HCT116 (cell line): Measurements from ENCODE around the gene BPTF. TPM values are rescaled to one million over a fixed set of nuclear protein-coding genes. Genes with fewer than 3 reads are reported as not detected.

Experiments
- ATAC-seq: fragments of 200-7000 bp; cut with Tn5 transposase; 2 replicates; pipeline ENCODE4 v1.9.1; 2020; ENCODE audit warnings: mild to moderate bottlenecking, moderate library complexity
- BruUV-seq: library from RNA; stranded (reverse); fragments of 400-500 nt; replicated peaks from 2 replicates; lab custom pipeline; 2021; lab: Mats Ljungman, UMichigan
- CTCF ChIA-PET: fragments of 300-600 bp; sonication (Branson Sonifier 250); formaldehyde crosslinking; loops from one replicate; lab custom pipeline; 2021; ENCODE audit warnings: antibody characterized with exemption; lab: Charles Lee
- POLR2A ChIA-PET: fragments of 300-600, 350-600 bp; sonication (Branson Sonifier 250); formaldehyde crosslinking; loops from one replicate; lab custom pipeline; 2021; ENCODE audit warnings: antibody characterized with exemption; lab: Charles Lee
- RAD21 ChIA-PET, 2 experiments: fragments of 300-600 bp; sonication (Branson Sonifier 250); formaldehyde crosslinking; loops; one replicate each; lab custom pipeline; 2023; ENCODE audit warnings: low total read pairs in 2 of 2; ENCODE audit not compliant: uncharacterized antibody in 2 of 2, unreplicated experiment in 2 of 2, low non-redundant PET in 1 of 2; lab: Charles Lee
- DNase-seq: peaks from one replicate; pipeline ENCODE4 v3.0.0-alpha.2; 2010; ENCODE audit warnings: low read depth, low spot score
- H2AFZ ChIP-seq: fragments of 200-600 bp; shearing (Covaris generic), sonication (generic); 2 replicates; pipeline ENCODE4 v1.6.1; 2017; ENCODE audit warnings: low read depth, mixed run types, mixed read lengths, antibody characterized with exemption, low read length; ENCODE audit not compliant: poor library complexity, severe bottlenecking
- H3K27ac ChIP-seq: 2 replicates; pipeline ENCODE4 v1.5.1; 2012; ENCODE audit warnings: low read depth, low read length
- H3K27me3 ChIP-seq: fragments of 200-600 bp; sonication (generic); 2 replicates; pipeline ENCODE4 v1.6.1; 2016; ENCODE audit warnings: mixed run types, low read length, mixed read lengths; ENCODE audit not compliant: insufficient read depth
- H3K36me3 ChIP-seq, 2 experiments: fragments of 200-500 bp in 1 of 2; fragments of 200-600 bp in 1 of 2; sonication (Bioruptor generic) in 1 of 2; sonication (generic) in 1 of 2; 2 replicates each; pipeline versions ENCODE4 v1.5.1 to v1.6.1; 2014 to 2016; ENCODE audit warnings: low read length in 2 of 2, inconsistent platforms in 1 of 2, mixed read lengths in 1 of 2, mixed run types in 1 of 2; ENCODE audit not compliant: insufficient read depth in 2 of 2, control insufficient read depth in 1 of 2
- H3K4me1 ChIP-seq, 2 experiments: fragments of 200-600 bp in 1 of 2; sonication (generic) in 1 of 2; 2 replicates each; pipeline versions ENCODE4 v1.5.1 to v1.6.1; 2012 to 2017; ENCODE audit warnings: low read length in 2 of 2, inconsistent platforms in 1 of 2, mild to moderate bottlenecking in 1 of 2, mixed read lengths in 1 of 2, mixed run types in 1 of 2, moderate library complexity in 1 of 2; ENCODE audit not compliant: insufficient read depth in 2 of 2, control insufficient read depth in 1 of 2
- H3K4me2 ChIP-seq: fragments of 200-600 bp; sonication (generic); 2 replicates; pipeline ENCODE4 v1.6.1; 2017; ENCODE audit warnings: mixed run types, low read length, mixed read lengths
- H3K4me3 ChIP-seq, 2 experiments: fragments of 200-600 bp in 1 of 2; sonication (generic) in 1 of 2; replicated peaks in 1 of 2; 2 replicates each; pipeline ENCODE4 v1.5.1; 2011 to 2016; ENCODE audit warnings: low read length in 2 of 2, control low read depth in 1 of 2, low read depth in 1 of 2, mild to moderate bottlenecking in 1 of 2, mixed read lengths in 1 of 2, mixed run types in 1 of 2
- H3K79me2 ChIP-seq: fragments of 200-600 bp; sonication (generic); 2 replicates; pipeline ENCODE4 v1.6.1; 2017; ENCODE audit warnings: mild to moderate bottlenecking, mixed run types, low read length, moderate library complexity, mixed read lengths; ENCODE audit not compliant: insufficient read depth
- H3K9ac ChIP-seq: fragments of 200-600 bp; sonication (generic); 2 replicates; pipeline ENCODE4 v1.6.1; 2016; ENCODE audit warnings: low read length, mixed read lengths
- H3K9me2 ChIP-seq: fragments of 200-600 bp; sonication (generic), shearing (Covaris generic); 2 replicates; pipeline ENCODE4 v1.6.1; 2017; ENCODE audit warnings: mixed run types, mild to moderate bottlenecking, moderate library complexity; ENCODE audit not compliant: insufficient read depth
- H3K9me3 ChIP-seq, 2 experiments: fragments of 200-500 bp in 1 of 2; fragments of 200-600 bp in 1 of 2; sonication (Bioruptor generic) in 1 of 2; sonication (generic) in 1 of 2; 2 replicates each; pipeline ENCODE4 v1.6.1; 2014 to 2017; ENCODE audit warnings: low read length in 2 of 2, mixed read lengths in 2 of 2, inconsistent platforms in 1 of 2, low read depth in 1 of 2, mild to moderate bottlenecking in 1 of 2, mixed run types in 1 of 2, moderate library complexity in 1 of 2; ENCODE audit not compliant: control insufficient read depth in 1 of 2, insufficient read depth in 1 of 2
- H4K20me1 ChIP-seq: fragments of 200-600 bp; sonication (generic), shearing (Covaris generic); 2 replicates; pipeline ENCODE4 v1.6.1; 2017; ENCODE audit warnings: mixed run types, mild to moderate bottlenecking, moderate library complexity; ENCODE audit not compliant: insufficient read depth
- CBX3 ChIP-seq: IDR thresholded peaks from 2 replicates; pipeline ENCODE4 v1.6.1; 2012; ENCODE audit warnings: low read depth
- CTCF ChIP-seq, 3 experiments: fragments of 200-600 bp in 1 of 3; sonication (generic) in 1 of 3; IDR thresholded peaks in 2 of 3; conservative IDR thresholded peaks in 1 of 3; 2 replicates each; pipeline ENCODE4 v1.5.1; 2012 to 2017; ENCODE audit warnings: low read depth in 2 of 3, low read length in 2 of 3, antibody characterized with exemption in 1 of 3, borderline replicate concordance in 1 of 3, control low read depth in 1 of 3, mild to moderate bottlenecking in 1 of 3, mixed read lengths in 1 of 3, mixed run types in 1 of 3, moderate library complexity in 1 of 3; ENCODE audit not compliant: insufficient read depth in 1 of 3
- EGR1 ChIP-seq: IDR thresholded peaks from 2 replicates; pipeline ENCODE4 v1.6.1; 2012; ENCODE audit warnings: low read depth
- ELF1 ChIP-seq: IDR thresholded peaks from 2 replicates; pipeline ENCODE4 v1.6.1; 2012; ENCODE audit warnings: low read depth, borderline replicate concordance
- POLR2A ChIP-seq: IDR thresholded peaks from 2 replicates; pipeline ENCODE4 v1.7.0; 2011; ENCODE audit warnings: borderline replicate concordance; ENCODE audit not compliant: insufficient read depth, insufficient read length; ENCODE audit errors: extremely low read depth
- POLR2AphosphoS5 ChIP-seq: IDR thresholded peaks from 2 replicates; pipeline ENCODE4 v1.6.1; 2011; ENCODE audit warnings: mild to moderate bottlenecking, low read depth, low read length, moderate library complexity
- RAD21 ChIP-seq: IDR thresholded peaks from 2 replicates; pipeline ENCODE4 v1.6.1; 2012; ENCODE audit warnings: low read depth, mild to moderate bottlenecking
- SRF ChIP-seq: IDR thresholded peaks from 2 replicates; pipeline ENCODE4 v1.6.1; 2012; ENCODE audit warnings: low read depth
- YY1 ChIP-seq: IDR thresholded peaks from 2 replicates; pipeline ENCODE4 v1.6.1; 2011; ENCODE audit warnings: low read length, low read depth, moderate library complexity, mild to moderate bottlenecking; ENCODE audit not compliant: insufficient replicate concordance; ENCODE audit errors: extremely low read depth
- intact Hi-C: fragments of 100-400 bp; cut with micrococcal nuclease; formaldehyde crosslinking; loops from 2 replicates; pipeline ENCODE4 v1.10.0; 2022
- total RNA-seq: library from RNA; stranded (reverse); gene quantifications from one replicate; pipeline ENCODE4 v1.2.1, GENCODE V29; 2021; ENCODE audit not compliant: unreplicated experiment

Gene BPTF
- total RNA-seq, 1 experiment from 2014 or later, result 114 TPM

- Histone ChIP-seq H3K4me3 (no peak overlapping the region), H3K9me2 (no peaks in the 10 kb centered on the region), H2AFZ (no peak overlapping the region), H3K27me3 (no peaks in the 10 kb centered on the region), H3K27ac (no peak overlapping the region), H3K36me3 (peaks cover 6 to 14% of the 10 kb centered on the region in 2 experiments; a peak in 2 of 4 replicates), H3K4me2 (no peak overlapping the region), H3K9ac (no peak overlapping the region), H3K4me1 (no peaks in the 10 kb centered on the region), H4K20me1 (no peaks in the 10 kb centered on the region), H3K9me3 (no peaks in the 10 kb centered on the region), H3K79me2 (no peaks in the 10 kb centered on the region)
- no peak for ATAC-seq
- DNase-seq, result no peak
- ChIA-PET RAD21 (no interaction called here), CTCF (interaction anchor here (1.2 kb wide), 1 partner anchor 32 kb away, joined by 3 read pairs; no protein-coding TSS in a partner anchor), POLR2A (no interaction called here)
- intact Hi-C loops, result no loop called here
- no TSS peak for BruUV-seq
- no peak for TF ChIP-seq CBX3
- no peak for TF ChIP-seq EGR1
- TF ChIP-seq ELF1, result no peak
- no peak for TF ChIP-seq CTCF (IDR thresholded peaks at IDR 0.05 in 2 of 3, conservative IDR thresholded peaks at IDR 0.05 in 1 of 3; ENCODE audit: borderline replicate concordance in 1 of 3, insufficient read depth in 1 of 3, low read depth in 2 of 3, low read length in 2 of 3)
- TF ChIP-seq POLR2AphosphoS5, result no peak
- no peak for TF ChIP-seq SRF
- TF ChIP-seq YY1, result no peak
- no peak for TF ChIP-seq RAD21
- no peak for TF ChIP-seq POLR2A
Measured at GRCh38 chr17:67974185-67974584, 148.9 kb downstream of the BPTF start.
